ENCODE measurements around the gene ANKRD40. TPM values are rescaled to one million over a fixed set of nuclear protein-coding genes. Genes with fewer than 3 reads are reported as not detected.

ANKRD40 gene
- total RNA-seq, 1 donor from 2014 or later: 53.4 TPM

- no peaks in the 10 kb centered on the region for H3K27me3 Mint-ChIP-seq (ENCODE audit: insufficient read depth, low read depth)
- Histone ChIP-seq H3F3A (ENCODE audit: low read depth) (peaks cover 5% of the 10 kb centered on the region), H3K4me2 (no peak overlapping the region), H3K9me3 (ENCODE audit: low read depth) (no peaks in the 10 kb centered on the region), H2AFZ (replicated peaks) (no peak overlapping the region), H3K9ac (no peak overlapping the region), H3K4me3 (no peak overlapping the region), H4K20me1 (ENCODE audit: low read depth) (peaks cover 11% of the 10 kb centered on the region), H3K27ac (no peak overlapping the region), H3K4me1 (no peaks in the 10 kb centered on the region), H3K36me3 (peaks cover 9% of the 10 kb centered on the region), H3K27me3 (no peaks in the 10 kb centered on the region), H3K79me2 (ENCODE audit: low read depth) (peaks cover 18% of the 10 kb centered on the region)
- no peaks in the 10 kb centered on the region for H3K9me3 Mint-ChIP-seq
- no peak overlapping the region for H3K4me3 Mint-ChIP-seq
- no peak overlapping the region for H3K27ac Mint-ChIP-seq
- peaks cover 4% of the 10 kb centered on the region for H3K4me1 Mint-ChIP-seq
- peaks cover 26% of the 10 kb centered on the region for H3K36me3 Mint-ChIP-seq
- TF ChIP-seq CTCF (IDR thresholded peaks at IDR 0.05) (peak; percentile 25), EZH2 (IDR thresholded peaks at IDR 0.05) (no peak)
- DNase-seq (ENCODE audit: low spot score): no peak
Measured at GRCh38 chr17:50697663-50698272, 9.9 kb downstream of the ANKRD40 start.

- H3K4me3 Mint-ChIP-seq: no peak overlapping the region
- H3K4me1 Mint-ChIP-seq: peaks cover 7% of the 10 kb centered on the region
Measured at GRCh38 chr17:50697062-50697461, 10.7 kb downstream of the ANKRD40 start.

GRCh38 chr17:50696365-50696879, 11.3 kb downstream of the ANKRD40 start:
- no peak for DNase-seq (ENCODE audit: low spot score)
- H3K27ac Mint-ChIP-seq: no peak overlapping the region
- peaks cover 10% of the 10 kb centered on the region for H3K4me1 ChIP-seq
- H3K27me3 Mint-ChIP-seq (ENCODE audit: insufficient read depth, low read depth): no peaks in the 10 kb centered on the region
- TF ChIP-seq EZH2 (IDR thresholded peaks at IDR 0.05) (no peak), CTCF (IDR thresholded peaks at IDR 0.05) (no peak), EZH2phosphoT487 (IDR thresholded peaks at IDR 0.05) (no peak)
- peaks cover 16% of the 10 kb centered on the region for H3F3A ChIP-seq (ENCODE audit: low read depth)
- H3K27ac ChIP-seq: no peak overlapping the region
- H3K9me3 ChIP-seq (ENCODE audit: low read depth): no peaks in the 10 kb centered on the region
- peaks cover 5% of the 10 kb centered on the region for H3K79me2 ChIP-seq (ENCODE audit: low read depth)
- H2AFZ ChIP-seq (replicated peaks): no peak overlapping the region
- peaks cover 7% of the 10 kb centered on the region for H4K20me1 ChIP-seq (ENCODE audit: low read depth)
- H3K9me3 Mint-ChIP-seq: no peaks in the 10 kb centered on the region
- no peak overlapping the region for H3K4me2 ChIP-seq
- H3K36me3 Mint-ChIP-seq: peaks cover 26% of the 10 kb centered on the region
- H3K9ac ChIP-seq: no peak overlapping the region
- H3K4me3 Mint-ChIP-seq: no peak overlapping the region
- H3K4me3 ChIP-seq: no peak overlapping the region
- peaks cover 9% of the 10 kb centered on the region for H3K36me3 ChIP-seq
- H3K4me1 Mint-ChIP-seq: peaks cover 14% of the 10 kb centered on the region
- H3K27me3 ChIP-seq: no peaks in the 10 kb centered on the region

More at GRCh38 chr17:50697062-50697461, 10.7 kb downstream of the ANKRD40 start:
- H2AFZ ChIP-seq (replicated peaks): no peak overlapping the region
- no peak overlapping the region for H3K4me3 ChIP-seq
- no peak overlapping the region for H3K9ac ChIP-seq
- Mint-ChIP-seq H3K9me3 (no peaks in the 10 kb centered on the region), H3K36me3 (peaks cover 26% of the 10 kb centered on the region), H3K27me3 (ENCODE audit: insufficient read depth, low read depth) (no peaks in the 10 kb centered on the region), H3K27ac (no peak overlapping the region)
- no peak for DNase-seq (ENCODE audit: low spot score)
- H3K4me2 ChIP-seq: no peak overlapping the region
- peaks cover 3% of the 10 kb centered on the region for H3K4me1 ChIP-seq
- no peak overlapping the region for H3K27ac ChIP-seq
- H3K36me3 ChIP-seq: peaks cover 9% of the 10 kb centered on the region
- H3K79me2 ChIP-seq (ENCODE audit: low read depth): peaks cover 11% of the 10 kb centered on the region
- no peak for TF ChIP-seq EZH2 (IDR thresholded peaks at IDR 0.05)
- TF ChIP-seq CTCF (IDR thresholded peaks at IDR 0.05): no peak
- no peak for TF ChIP-seq EZH2phosphoT487 (IDR thresholded peaks at IDR 0.05)
- peaks cover 9% of the 10 kb centered on the region for H3F3A ChIP-seq (ENCODE audit: low read depth)
- no peaks in the 10 kb centered on the region for H3K27me3 ChIP-seq
- H4K20me1 ChIP-seq (ENCODE audit: low read depth): peaks cover 7% of the 10 kb centered on the region
- H3K9me3 ChIP-seq (ENCODE audit: low read depth): no peaks in the 10 kb centered on the region
